Dermis microvascular lymphatic vessel endothelial cell (primary cell): Measurements from ENCODE around the gene C3orf52. TPM values are rescaled to one million over a fixed set of nuclear protein-coding genes. Genes with fewer than 3 reads are reported as not detected.

Experiments used
- DNase-seq, 2 donors: peaks; one replicate each; pipeline versions ENCODE4 v3.0.0 to v3.0.0-alpha.2; 2010; ENCODE audit warnings: low read depth in 2 of 2
- total RNA-seq: library from RNA; depleted of rRNA; stranded (reverse); fragments of >200 nt; gene quantifications from 2 replicates; pipeline ENCODE4 v1.2.1, GENCODE V29; 2014

C3orf52 gene
- total RNA-seq, 1 donor from 2014 or later, result 8.1 TPM

DNA sequence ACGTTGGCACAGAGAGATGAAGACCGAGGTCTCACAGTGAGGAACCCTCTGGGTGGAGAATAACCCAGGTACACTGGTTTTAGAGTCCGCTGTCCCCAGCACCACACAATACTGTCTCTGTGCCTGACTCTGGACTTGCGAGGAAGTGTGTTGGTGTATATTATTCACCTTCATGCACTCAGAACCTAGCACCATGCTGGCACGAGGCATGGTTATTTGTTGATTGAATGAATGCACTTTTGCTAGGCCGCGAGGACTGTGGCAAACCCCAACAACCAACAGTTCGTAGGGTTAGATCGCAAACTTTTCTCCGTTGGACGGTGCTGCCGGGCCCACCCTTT, 484 bp upstream of the C3orf52 start:
- no peak for DNase-seq

DNA sequence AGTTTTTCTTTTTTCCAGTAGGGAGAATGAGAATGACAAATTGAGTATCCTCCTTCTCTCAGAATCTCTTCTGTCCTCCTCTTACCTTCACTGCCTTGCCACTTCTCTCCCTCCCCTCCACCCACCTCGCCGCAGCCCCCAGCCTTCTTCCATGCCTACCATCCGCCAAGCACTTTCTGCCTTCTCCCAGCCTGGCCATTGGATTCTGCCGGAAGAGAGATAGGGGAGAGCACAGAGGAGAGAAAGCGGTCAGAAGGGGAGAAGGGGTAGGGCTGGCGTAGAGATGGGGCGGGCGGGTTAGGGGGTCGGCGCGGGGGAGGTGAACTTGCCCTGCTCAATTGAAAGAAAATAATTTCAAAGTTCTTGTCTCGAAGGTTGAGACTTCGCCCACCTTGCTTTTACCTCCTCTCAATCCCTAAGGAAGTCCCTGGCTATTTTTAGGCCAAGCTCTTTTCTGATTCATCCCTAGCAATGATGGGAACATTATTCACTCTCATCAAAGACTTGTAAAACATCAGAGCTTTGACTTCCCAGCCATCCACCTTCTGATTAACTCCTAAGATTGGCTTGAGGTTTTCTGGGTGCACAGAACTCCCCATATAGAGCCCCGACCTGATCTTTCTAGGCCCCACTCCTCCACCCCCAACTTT, 811 bp downstream of the C3orf52 start:
- DNase-seq, result peak in 1 of 2 donors; percentile 38

DNA sequence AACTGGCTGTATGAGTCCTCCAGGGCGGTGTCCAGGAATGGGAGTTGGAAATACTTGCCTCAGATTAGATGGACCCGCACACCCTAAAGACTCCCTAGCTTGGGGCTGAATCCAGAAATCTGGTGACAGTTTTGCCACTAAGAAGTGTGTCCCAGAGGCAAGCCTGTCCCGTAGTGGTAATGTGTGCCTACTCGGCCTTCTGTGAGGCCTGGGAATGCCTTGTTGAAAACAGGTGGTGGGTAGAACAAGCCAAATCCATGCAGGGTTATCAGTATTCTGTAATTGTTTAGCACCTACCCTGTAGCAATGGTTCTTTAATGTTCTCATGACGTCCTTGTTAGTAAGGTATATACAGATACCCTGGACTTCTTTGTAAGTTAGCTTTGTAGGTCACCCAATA, 1.6 kb downstream of the C3orf52 start:
- DNase-seq, result no peak

DNA sequence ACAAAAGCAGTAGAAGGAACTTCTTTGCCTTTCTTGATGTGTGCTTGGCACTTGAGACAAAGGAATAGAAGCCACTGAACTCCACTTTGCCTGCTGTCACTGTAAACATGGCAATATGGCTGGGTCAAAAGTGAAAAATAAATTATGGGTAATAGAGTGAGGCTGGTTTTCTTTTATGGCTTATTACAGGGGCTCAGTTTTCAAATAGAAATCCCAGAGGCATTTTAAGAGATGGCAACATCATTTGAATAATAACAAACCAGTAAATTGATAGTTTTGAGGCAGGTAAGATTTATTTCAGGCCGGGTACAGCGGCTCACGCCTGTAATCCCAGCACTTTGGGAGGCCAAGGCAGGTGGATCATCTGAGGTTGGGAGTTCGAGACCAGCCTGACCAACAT, 2.8 kb downstream of the C3orf52 start:
- no peak for DNase-seq

DNA sequence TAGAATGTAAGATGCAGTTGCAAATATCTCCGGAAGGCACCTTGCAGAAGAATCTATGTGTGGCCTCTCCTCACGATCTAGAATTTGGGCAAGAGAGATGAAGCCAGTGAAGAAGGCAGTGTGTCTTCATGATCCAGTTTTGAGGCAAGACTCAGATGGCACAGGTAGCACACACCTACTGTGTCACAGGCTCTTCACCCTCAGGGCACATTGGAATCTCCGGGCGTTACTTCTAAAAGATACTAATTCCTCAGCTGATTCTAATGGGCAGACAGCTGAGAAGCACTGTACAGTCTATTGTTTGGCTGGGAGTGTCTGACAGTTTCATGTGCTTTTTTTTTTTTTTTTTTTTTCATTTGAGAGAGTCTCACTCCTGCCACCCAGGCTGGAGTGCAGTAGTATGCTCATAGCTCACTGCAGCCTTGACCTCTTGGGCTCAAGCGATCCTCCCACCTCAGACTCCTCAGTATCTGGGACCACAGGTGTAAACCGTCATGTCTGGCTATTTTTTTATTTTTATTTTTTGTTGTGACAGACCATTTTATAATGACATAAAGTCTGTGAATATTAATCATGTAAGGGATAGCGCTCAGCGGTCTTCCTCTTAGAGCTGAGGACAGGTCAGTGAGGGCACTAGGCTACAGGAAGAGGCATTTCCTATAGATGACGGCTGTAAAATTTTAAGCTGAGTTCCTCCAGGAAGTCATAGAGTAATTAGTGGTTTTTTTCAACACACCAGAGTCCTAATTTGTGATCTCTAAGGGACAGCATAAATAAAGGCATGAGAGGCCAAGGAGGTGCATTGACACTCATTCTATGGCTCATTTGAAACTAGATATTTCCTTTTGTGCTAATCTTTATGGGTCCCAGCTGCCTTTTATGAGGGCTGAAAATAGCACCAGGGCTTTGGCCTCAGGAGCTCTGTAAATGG, 4.0 kb downstream of the C3orf52 start:
- peak in 1 of 2 donors; percentile 11 for DNase-seq

DNA sequence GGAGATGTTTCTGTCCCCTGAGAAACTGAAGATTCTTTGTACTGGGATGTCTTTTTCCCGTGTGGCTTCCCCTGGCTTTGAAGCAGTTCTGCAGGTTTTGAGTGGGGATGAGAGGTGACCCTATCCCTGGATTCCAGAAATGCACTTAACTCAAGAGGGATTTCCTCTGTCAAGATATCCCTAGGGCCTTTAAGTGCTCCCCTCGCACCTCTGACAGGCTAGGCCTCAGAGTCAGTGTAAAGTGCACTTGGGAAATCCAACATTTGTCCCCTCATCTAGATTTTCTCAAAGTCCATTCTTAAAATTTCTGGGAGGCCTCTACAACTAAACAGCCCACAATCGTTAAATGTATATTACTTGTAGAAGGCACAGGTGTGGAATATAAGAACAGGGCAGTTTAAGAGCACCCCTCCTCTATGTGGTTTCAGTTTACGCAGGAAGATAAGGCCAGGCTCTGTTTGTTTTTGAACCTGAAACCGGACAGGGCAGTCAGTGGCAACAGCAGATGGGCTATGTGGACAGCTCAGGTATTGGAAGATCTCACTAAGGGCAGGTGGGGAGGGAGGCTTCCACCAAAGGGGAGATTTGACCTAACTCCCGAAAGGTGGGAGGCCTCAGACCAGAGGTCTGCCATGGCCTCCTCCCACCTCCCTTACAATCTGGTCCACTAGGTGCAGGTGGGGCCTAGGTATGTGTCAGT, 4.8 kb downstream of the C3orf52 start:
- no peak for DNase-seq

DNA sequence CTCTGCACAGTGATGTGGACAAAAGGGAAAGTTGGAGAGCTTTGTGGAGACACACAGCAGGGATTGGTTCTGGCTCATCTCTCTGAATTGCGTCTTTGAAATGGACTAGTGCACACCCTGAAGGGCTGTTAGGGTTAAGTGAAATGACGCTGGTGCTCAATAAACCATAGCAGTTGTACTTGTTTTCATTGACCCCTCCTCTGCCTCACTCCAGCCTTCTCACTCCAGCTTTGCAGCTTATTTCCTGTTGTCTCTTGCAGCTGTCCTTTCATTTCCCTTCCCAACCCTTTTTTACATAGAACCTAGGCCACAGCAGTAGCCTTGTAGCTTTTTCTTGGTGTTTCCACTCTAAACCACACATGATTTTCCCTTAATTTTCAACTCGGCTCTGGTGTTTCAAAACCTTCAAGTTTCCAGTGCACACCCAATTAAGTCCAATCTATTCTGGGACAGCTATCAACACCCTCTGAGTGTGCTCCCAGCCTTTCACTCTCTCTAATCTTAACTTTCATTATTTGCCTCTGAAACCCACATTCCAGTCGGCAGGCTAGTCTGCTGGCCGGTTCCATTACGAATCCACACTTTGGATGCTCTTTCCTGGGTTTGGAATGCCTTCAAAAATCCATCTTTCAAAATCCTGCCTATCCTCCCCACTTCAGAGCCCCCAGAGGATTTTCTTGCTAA, 6.4 kb downstream of the C3orf52 start:
- peak; percentile 71 to 76 for DNase-seq

DNA sequence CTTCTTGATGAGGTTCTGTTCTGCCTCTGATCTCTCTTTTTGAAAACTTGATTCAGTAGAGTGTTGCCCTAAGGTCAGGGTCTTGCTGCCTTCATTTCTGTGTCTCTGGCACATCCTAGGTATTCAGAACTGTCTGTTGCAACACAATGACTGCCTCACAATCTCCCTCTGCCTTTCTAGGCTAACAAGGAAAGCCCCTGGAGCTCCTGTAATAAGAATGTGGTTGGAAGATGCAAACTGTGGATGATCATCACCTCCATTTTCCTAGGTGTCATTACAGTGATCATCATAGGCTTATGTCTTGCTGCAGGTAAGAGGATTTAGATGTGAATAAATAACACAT, 7.0 kb downstream of the C3orf52 start:
- no peak for DNase-seq

DNA sequence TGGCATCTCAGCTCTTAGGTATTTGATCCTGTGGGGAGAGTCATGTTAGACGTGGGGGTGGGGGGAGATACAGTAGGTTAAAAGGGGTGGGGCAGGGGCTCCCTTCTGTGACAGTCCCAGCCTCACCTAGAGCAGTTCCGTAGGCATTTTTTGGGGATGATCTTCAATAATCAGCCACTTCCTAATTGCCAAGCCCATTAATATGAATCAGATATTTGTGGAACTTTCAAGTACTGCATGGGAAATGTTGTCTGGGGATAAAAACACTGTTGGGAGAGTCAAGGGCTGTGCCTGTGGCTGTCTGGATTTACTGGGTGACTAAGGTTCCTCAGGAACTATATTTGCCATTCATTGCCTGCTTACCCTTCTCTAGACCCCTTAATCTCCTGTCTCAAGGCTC, 9.5 kb downstream of the C3orf52 start:
- DNase-seq, result no peak

DNA sequence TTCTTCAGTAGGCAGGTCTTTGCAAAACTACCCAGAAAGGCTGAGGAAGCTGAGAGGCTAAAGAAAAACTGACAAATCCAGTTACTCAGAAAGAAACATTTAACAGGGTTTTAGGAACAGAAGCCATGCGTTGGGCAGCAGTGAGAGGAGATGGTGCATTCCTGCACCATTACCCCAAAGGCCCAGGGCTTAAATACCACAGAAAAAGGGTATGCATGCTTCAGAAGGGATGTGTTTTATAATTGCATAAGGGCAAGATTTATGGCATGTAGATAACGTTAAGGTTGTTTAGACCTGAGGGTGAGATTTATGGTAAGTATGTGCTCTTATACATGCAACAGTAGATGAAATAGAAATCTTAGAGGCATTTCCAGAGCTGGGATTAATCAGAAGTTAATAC, 10.0 kb downstream of the C3orf52 start:
- DNase-seq, result no peak

DNA sequence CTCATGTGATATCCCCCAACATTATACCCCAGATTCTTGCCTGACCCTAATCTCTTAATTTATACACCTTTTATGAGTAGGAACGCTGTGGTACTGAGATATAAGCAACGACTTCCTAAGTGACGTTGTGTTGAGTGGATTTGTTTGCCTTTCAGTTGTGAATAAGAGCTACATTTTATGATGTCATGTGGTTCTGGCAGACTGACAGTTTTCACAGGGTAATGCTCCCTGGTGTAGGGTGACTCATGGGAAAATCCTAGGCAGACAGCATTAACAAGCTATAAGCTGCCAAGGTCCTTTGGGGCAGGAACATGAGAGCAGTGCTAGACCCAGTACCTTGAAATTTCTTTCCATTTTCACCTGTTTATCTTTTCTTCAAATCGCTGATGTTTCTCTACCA, 11.2 kb downstream of the C3orf52 start:
- DNase-seq, result peak; percentile 99

DNA sequence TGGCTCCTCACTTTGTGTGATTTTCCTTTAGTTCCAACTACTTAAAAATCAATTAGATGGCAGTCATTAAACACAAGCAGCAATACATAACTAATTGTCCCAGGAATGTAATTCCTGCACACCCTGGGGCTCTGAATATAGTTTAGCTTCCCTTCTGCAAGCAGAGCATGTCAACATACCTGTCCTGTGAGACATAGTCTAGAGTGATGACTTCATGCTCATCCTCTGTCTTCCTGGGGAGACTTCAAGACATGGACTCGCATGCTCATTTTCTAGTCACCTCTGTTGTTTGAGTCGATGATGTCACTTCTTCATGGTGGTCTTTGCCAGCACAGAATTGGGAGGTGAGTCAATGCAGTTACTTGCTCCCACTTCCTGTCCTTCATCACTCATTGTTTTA, 15.7 kb downstream of the C3orf52 start:
- peak in 1 of 2 donors; percentile 75 for DNase-seq

DNA sequence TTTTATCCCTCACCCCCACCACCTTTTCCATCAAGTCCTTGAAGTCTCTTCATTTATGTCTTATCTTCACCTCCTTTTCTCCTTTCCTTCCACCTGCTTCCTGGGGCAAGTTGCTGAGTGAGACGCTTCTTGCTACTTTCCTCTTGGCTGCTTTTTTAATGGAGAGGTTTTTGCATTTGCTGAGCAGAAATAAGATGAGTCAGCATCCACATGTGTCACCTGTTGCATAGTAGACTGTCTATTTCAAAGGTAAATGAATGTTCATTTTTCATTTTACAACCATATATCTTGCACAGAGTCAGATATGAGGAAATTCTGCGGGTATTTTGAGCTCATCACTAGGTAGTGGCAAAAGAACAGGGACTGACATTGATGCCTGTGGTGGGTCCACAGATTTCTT, 18.6 kb downstream of the C3orf52 start:
- no peak for DNase-seq

DNA sequence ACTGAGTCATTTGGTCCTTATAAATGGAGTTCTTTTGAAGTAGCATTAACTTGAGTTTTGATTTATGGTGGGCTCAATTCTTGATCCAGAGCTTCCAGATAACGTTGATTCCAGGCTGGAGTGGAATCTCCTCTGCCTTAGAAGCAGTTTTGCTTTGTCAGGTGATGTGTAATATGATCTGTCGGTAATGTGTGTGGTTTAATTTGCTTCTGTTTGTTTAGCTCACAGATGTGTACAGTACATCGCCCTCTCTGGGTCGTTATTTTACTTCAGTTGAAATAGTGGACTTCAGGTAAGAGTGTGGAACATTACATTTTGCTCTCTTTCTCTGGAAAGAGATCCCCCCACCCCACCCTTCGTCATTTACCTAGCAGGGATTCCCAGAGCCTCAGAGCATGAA, 23.1 kb downstream of the C3orf52 start:
- DNase-seq, result no peak

DNA sequence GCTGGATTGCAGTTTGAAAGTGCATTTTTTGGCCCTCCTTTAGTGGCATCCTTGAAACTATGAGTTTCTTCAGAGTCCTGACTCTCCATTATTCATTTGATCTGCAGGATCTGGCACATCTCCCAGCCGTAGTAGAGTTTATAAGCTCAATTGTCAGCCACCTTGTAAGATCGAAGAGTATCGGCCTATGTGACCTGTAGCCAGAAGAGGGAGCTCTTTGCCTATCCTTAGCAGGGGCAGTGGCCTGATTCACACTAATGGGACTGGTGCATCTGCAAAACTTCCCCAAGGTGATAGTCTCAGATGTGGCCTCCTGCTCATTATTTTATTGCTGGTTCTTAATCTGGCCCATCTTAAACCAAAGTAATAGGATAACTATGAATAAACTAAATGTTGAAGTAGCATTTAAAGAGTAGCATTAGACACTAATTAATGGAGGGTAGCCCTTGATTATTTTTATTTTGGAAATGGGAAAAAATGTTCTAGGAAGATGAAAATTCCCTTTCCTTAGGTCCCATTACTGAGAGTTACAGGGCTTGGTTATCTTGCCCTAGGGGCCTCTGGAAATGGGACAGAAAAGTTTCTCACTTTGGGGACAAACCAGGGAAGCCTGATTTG, 25.7 kb downstream of the C3orf52 start:
- DNase-seq, result peak; percentile 47 to 77

DNA sequence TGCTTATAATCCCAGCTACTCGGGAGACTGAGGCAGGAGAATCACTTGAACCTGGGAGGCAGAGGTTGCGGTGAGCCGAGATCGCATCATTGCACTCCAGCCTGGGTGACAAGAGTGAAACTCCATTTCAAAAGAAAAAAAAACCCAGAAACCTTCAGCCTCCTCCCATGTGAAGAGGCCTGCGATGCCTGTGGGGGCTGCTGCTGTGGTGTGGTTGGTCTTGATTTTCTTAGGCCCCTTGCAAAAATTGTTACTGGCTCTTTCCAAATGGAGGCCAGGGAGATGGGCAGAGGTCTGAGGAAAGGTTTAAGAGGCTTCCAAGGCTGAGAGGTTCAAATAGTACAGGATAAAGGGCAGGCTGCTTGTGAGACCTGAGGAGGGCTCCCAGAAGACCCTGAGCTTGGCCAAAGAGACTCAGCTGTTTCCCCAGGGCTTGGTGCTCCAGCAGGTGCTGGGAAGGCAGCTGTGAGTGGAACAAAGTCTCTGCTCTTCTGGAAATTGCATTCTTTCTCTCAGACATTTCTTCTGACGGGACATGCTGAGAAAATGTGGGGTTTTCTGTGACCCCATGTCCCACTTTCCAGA, 28.5 kb downstream of the C3orf52 start:
- DNase-seq, result no peak

DNA sequence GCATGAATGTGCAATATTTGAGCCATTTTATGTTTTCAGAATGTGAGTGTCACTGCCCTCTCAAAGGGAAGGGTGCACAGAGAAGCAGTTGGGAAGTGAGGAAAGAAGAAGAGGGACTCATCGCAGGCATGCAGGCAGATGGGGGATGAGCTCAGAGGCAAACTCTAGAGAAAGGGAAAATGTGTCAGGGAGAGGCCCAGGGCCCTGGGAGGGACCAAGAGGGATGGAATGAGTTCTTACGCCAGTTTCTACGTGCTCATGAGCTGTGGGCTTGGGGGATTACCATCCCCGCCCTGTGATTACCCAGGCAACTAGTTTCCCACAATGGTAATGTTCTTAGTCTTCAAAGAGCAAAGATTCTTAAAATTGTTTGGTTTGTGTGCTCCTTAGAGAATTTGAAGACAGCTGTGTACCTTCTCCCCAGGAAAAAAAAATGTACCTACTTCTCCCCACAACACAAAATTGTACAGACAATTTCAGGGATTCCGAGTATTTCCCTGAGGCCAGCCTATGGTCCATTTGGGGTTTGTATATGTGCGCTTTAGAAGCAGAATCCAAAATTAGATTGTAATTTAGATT, 29.1 kb downstream of the C3orf52 start:
- no peak for DNase-seq

DNA sequence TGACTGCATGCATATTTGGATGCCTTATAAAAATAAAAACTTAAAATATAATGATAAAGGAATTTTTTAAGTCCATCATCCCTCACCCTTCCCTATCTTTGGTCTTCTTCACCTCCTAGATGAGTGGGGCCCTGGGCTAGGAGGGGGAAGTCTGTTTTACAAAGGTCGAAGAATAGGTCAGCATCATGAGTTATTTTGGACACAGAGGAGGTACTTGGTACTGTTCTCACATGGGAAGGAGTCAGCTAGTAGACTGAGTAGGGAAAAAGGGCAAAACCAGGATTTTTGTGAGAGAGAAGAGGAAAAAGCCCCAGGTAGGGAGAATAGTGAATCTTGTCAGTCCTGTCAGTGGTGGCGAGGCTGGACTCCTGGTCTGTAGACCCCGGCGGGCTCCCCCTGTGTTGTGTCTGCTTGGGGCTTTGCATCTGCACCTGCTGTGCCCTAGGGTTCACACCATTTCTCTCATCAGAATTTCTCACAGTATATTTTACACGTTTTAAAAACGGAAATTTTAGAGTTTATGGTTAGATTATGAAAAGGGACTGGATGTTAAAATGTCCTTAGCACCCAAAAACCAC, 29.7 kb downstream of the C3orf52 start:
- no peak for DNase-seq

DNA sequence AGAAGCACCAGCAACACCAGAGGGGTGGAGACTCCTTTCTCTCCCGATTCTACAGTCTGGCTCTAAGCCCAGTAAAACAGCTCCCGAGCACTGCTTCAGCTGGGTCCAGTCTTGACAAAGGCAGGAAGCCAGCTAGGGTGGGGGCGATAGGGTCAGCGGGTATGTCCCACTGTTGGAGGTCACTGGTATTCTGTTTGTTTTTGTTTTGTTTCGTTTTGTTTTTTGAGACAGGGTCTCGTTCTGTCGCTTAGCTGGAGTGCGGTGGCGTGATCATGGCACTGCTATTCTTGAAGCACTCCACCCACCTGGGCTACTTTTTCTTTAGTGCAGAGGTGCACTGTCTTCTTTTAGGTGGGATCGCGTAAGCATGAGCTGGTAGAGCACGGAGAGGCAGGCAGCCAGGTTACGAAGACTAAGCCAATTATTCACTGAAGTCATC, 30.6 kb downstream of the C3orf52 start:
- DNase-seq, result peak in 1 of 2 donors; percentile 68

DNA sequence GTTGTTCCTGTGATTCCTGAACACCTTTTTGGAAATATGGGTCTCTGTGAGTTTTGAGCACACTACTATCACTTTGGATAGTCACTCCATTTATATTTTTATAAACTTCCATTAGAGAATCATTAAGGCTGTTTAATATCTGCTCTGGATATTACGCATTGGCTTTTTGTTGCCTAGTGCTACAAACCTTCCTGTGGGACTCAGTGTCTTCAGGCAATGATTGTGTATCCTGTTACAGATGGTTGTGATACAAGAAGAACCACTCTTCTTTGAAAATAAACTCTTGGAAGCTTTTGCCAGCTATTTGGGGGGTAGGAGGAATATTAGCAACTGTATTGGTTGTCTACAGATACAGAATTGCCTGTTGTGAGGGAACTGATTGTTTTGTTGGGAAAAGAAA, 31.2 kb downstream of the C3orf52 start:
- no peak for DNase-seq
